GM12878 (cell line): Measurements from ENCODE around the gene SRPK3. TPM values are rescaled to one million over a fixed set of nuclear protein-coding genes. Genes with fewer than 3 reads are reported as not detected.
"Not testable (repeated sequence)": the region's sequence is repeated elsewhere in the genome, so short reads cannot be mapped to it uniquely, and the experiment has no call there.

ENCODE experiments used
- ATAC-seq: fragments of 200-7000 bp; cut with Tn5 transposase; 3 replicates; pipeline ENCODE4 v1.9.1; 2020; ENCODE audit warnings: mild to moderate bottlenecking, moderate library complexity
- BruUV-seq: library from RNA; stranded (reverse); fragments of 400-500 nt; replicated peaks from 2 replicates; lab custom pipeline; 2021; lab: Mats Ljungman, UMichigan
- CTCF ChIA-PET: fragments of 300-600 bp; sonication (Branson Sonifier 250); formaldehyde crosslinking; extraction: SDS; loops from one replicate; lab custom pipeline; 2021; ENCODE audit warnings: inconsistent platforms; lab: Yijun Ruan, JAX
- POLR2A ChIA-PET: fragments of 350-600 bp; formaldehyde crosslinking; extraction: SDS; loops from one replicate; lab custom pipeline; 2021; ENCODE audit warnings: inconsistent platforms; lab: Charles Lee
- RAD21 ChIA-PET: fragments of 300-600 bp; sonication (Branson Sonifier 250); formaldehyde crosslinking; loops from one replicate; lab custom pipeline; 2023; ENCODE audit warnings: antibody characterized with exemption; ENCODE audit not compliant: unreplicated experiment; lab: Charles Lee
- SMC1A ChIA-PET: fragments of 300-600 bp; sonication (Branson Sonifier 250); formaldehyde crosslinking; loops from one replicate; lab custom pipeline; 2023; ENCODE audit not compliant: unreplicated experiment, uncharacterized antibody; lab: Charles Lee
- DNase-seq: peaks from one replicate; pipeline ENCODE4 v3.0.0-alpha.2; 2011; ENCODE audit warnings: low read depth, low spot score
- FAIRE-seq: peaks from 3 replicates; lab custom pipeline; 2011; peaks lifted over from hg19 to GRCh38; lab: Jason Lieb, UNC
- H2AFZ ChIP-seq: 2 replicates; pipeline ENCODE4 v1.6.0; 2011; ENCODE audit warnings: low read depth, low read length, control low read depth; ENCODE audit not compliant: control insufficient read depth
- H3K27ac ChIP-seq: 2 replicates; pipeline ENCODE4 v1.5.1; 2011; ENCODE audit warnings: control low read depth; ENCODE audit not compliant: control insufficient read depth, insufficient read depth
- H3K27me3 ChIP-seq, 2 experiments: replicated peaks in 1 of 2; 2 replicates each; pipeline versions ENCODE4 v1.6.0 to v1.6.1; 2011; ENCODE audit warnings: low read length in 1 of 2; ENCODE audit not compliant: control insufficient read depth in 2 of 2, insufficient read depth in 2 of 2
- H3K36me3 ChIP-seq, 2 experiments: 2 replicates each; pipeline ENCODE4 v1.5.1; 2011; ENCODE audit warnings: low read length in 1 of 2; ENCODE audit not compliant: control insufficient read depth in 2 of 2, insufficient read depth in 2 of 2
- H3K4me1 ChIP-seq: 2 replicates; pipeline ENCODE4 v1.6.1; 2011; ENCODE audit warnings: mild to moderate bottlenecking, low read length, moderate library complexity, mixed read lengths; ENCODE audit not compliant: control insufficient read depth, insufficient read depth
- H3K4me2 ChIP-seq: 2 replicates; pipeline ENCODE4 v1.6.0; 2011; ENCODE audit warnings: control low read depth; ENCODE audit not compliant: control insufficient read depth, insufficient read depth
- H3K4me3 ChIP-seq: fragments of 200-600 bp; sonication (generic); 2 replicates; pipeline ENCODE4 v1.5.1; 2016
- H3K79me2 ChIP-seq: 2 replicates; pipeline ENCODE4 v1.6.0; 2011; ENCODE audit warnings: low read length; ENCODE audit not compliant: control insufficient read depth, insufficient read depth
- H3K9ac ChIP-seq: 2 replicates; pipeline ENCODE4 v1.8.0; 2011; ENCODE audit warnings: low read length, control low read depth, mixed read lengths; ENCODE audit not compliant: control insufficient read depth, insufficient read depth
- H3K9me3 ChIP-seq: replicated peaks from 3 replicates; pipeline ENCODE4 v1.5.1; 2011; ENCODE audit warnings: mild to moderate bottlenecking, low read length; ENCODE audit not compliant: control insufficient read depth, insufficient read depth
- H4K20me1 ChIP-seq: 2 replicates; pipeline ENCODE4 v1.6.0; 2011; ENCODE audit not compliant: control insufficient read depth, insufficient read depth
- ATF7 ChIP-seq: fragments of 450-650 bp; IDR thresholded peaks from 2 replicates; pipeline ENCODE4 v1.6.1; 2016; ENCODE audit warnings: low read depth, mild to moderate bottlenecking
- ELK1 ChIP-seq: IDR thresholded peaks from 2 replicates; pipeline ENCODE4 v1.6.1; 2012; ENCODE audit warnings: low read depth, low read length, improper control_type of control experiment
- EP300 ChIP-seq, 2 experiments: fragments of 150-350 bp in 1 of 2; IDR thresholded peaks; 2 replicates each; pipeline ENCODE4 v1.6.1; 2011 to 2012; ENCODE audit warnings: low read depth in 2 of 2, low read length in 2 of 2, borderline replicate concordance in 1 of 2, improper control_type of control experiment in 1 of 2, inconsistent platforms in 1 of 2; ENCODE audit not compliant: control insufficient read depth in 1 of 2
- IKZF1 ChIP-seq: fragments of 450-650 bp; conservative IDR thresholded peaks from 2 replicates; pipeline ENCODE4 v1.6.1; 2017; ENCODE audit warnings: antibody characterized with exemption, mild to moderate bottlenecking
- NBN ChIP-seq: fragments of 450-650 bp; IDR thresholded peaks from 2 replicates; pipeline ENCODE4 v1.6.1; 2016
- NFXL1 ChIP-seq: fragments of 450-650 bp; IDR thresholded peaks from 2 replicates; pipeline ENCODE4 v1.6.1; 2017; ENCODE audit warnings: antibody characterized with exemption, mild to moderate bottlenecking, borderline replicate concordance
- PAX5 ChIP-seq: IDR thresholded peaks from 2 replicates; pipeline ENCODE4 v1.6.1; 2011; ENCODE audit warnings: low read depth, low read length, borderline replicate concordance
- POU2F2 ChIP-seq: IDR thresholded peaks from 3 replicates; pipeline ENCODE4 v1.6.1; 2011; ENCODE audit warnings: low read depth, mild to moderate bottlenecking, low read length, borderline replicate concordance
- RAD51 ChIP-seq: fragments of 450-650 bp; IDR thresholded peaks from 2 replicates; pipeline ENCODE4 v1.6.1; 2016; ENCODE audit warnings: moderate library complexity, mild to moderate bottlenecking, inconsistent platforms
- SPI1 ChIP-seq: IDR thresholded peaks from 2 replicates; pipeline ENCODE4 v1.6.1; 2011; ENCODE audit warnings: low read depth, mild to moderate bottlenecking, low read length, moderate library complexity, borderline replicate concordance; ENCODE audit not compliant: insufficient read depth
- WGBS: methylation state at CpG from one replicate; pipeline ENCODE4 v1.1.6; 2016; ENCODE audit warnings: low lambda C conversion rate; ENCODE audit not compliant: insufficient replicate concordance, insufficient coverage; ENCODE audit errors: missing lambda C conversion rate; 5-methylcytosine and 5-hydroxymethylcytosine counted together
- in situ Hi-C: fragments of 300-500 bp; cut with MboI; formaldehyde crosslinking; loops from 9 replicates; pipeline ENCODE4 v1.14.3; 2018; ENCODE audit warnings: mixed read lengths
- intact Hi-C: fragments of 100-400 bp; cut with micrococcal nuclease; formaldehyde crosslinking; loops from one replicate; pipeline ENCODE4 v1.14.2; 2022; ENCODE audit not compliant: unreplicated experiment
- polyA plus RNA-seq, 11 experiments: library from polyadenylated mRNA; depleted of rRNA in 4 of 11; unstranded in 6 of 11; stranded (reverse) in 5 of 11; fragments of >200 nt; fragmentation: Nextera tagmentation in 4 of 11; fragmentation: Illumina TruSeq in 1 of 11; extraction: Ambion mirVana in 4 of 11; extraction: Trizol in 1 of 11; gene quantifications; 1 replicate in 1 of 11; 2 replicates in 10 of 11; pipeline versions ENCODE4 v1.2.1 to v1.2.3, GENCODE V29; 2011 to 2016; ENCODE audit warnings: inconsistent platforms in 2 of 11, missing spikeins in 2 of 11, low read depth in 1 of 11
- total RNA-seq, 4 experiments: library from RNA; depleted of rRNA in 3 of 4; stranded (reverse); fragments of >200 nt in 3 of 4; fragmentation: Illumina TruSeq in 1 of 4; extraction: Trizol in 1 of 4; gene quantifications; 2 replicates each; pipeline versions ENCODE4 v1.2.1 to v1.2.3, GENCODE V29; 2013 to 2021

Gene SRPK3
- total and polyA plus RNA-seq, 10 of the 15 experiments (the other 5 are each of a cell fraction or from before 2014, with no cell fraction given): 0.05 to 0.19 TPM; not detected in 8

DNA sequence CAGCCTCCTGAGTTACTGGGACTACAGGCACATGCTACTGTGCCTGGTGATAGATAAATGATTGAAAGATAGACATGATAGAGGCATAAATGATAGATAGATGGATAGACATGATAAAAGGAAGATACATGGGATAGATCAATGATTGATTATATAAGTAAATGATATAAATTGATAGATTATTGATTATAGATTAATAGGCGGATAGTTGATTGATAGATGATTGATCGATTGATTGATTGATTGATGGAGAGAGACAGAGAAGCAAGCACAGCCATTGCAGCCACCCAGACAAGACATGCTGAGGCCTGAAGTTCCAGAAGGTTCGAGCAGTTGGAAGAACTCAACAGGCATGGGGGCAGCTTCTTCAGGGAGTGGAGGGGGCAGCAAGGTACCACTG is 34.5 kb upstream of the SRPK3 start:
- H3K27me3 ChIP-seq: no peaks in the 10 kb centered on the region; a peak in 1 of 4 replicates
- TF ChIP-seq IKZF1 (no peak), NFXL1 (no peak), EP300 (IDR thresholded peaks at IDR 0.05; ENCODE audit: borderline replicate concordance in 1 of 2, control insufficient read depth in 1 of 2, low read depth in 2 of 2, low read length in 2 of 2) (no peak), RAD51 (no peak), ATF7 (no peak), PAX5 (no peak), SPI1 (no peak), POU2F2 (no peak), NBN (no peak), ELK1 (no peak)
- H3K79me2 ChIP-seq: no peaks in the 10 kb centered on the region
- RAD21 ChIA-PET: no interaction called here
- 59% methylated on average over 3 of the region's 3 CpGs for WGBS
- CTCF ChIA-PET: no interaction called here
- no peak overlapping the region for H2AFZ ChIP-seq
- H3K4me3 ChIP-seq: no peak overlapping the region
- H3K9ac ChIP-seq: no peak overlapping the region
- SMC1A ChIA-PET: no interaction called here
- no peak for ATAC-seq
- no peak overlapping the region for H3K27ac ChIP-seq
- intact Hi-C loops: no loop called here
- no peaks in the 10 kb centered on the region for H3K36me3 ChIP-seq
- no peaks in the 10 kb centered on the region for H3K4me1 ChIP-seq
- no peaks in the 10 kb centered on the region for H4K20me1 ChIP-seq
- no peak for FAIRE-seq
- in situ Hi-C loops: no loop called here
- no peaks in the 10 kb centered on the region for H3K9me3 ChIP-seq
- DNase-seq: no peak
- no peak overlapping the region for H3K4me2 ChIP-seq
- POLR2A ChIA-PET: interaction anchor here (0.6 kb wide), 1 partner anchor 215 kb away, joined by 4 read pairs; no protein-coding TSS in a partner anchor
- BruUV-seq: no TSS peak

GRCh38 chrX:153746991-153747390 is 33.9 kb upstream of the SRPK3 start:
- SMC1A ChIA-PET, H4K20me1 ChIP-seq, DNase-seq, H3K9ac ChIP-seq, CTCF ChIA-PET, H3K4me1 ChIP-seq, FAIRE-seq, H3K9me3 ChIP-seq, H3K79me2 ChIP-seq, H3K27me3 ChIP-seq, RAD21 ChIA-PET, in situ Hi-C loops, H3K27ac ChIP-seq, H3K36me3 ChIP-seq, H3K4me2 ChIP-seq, H3K4me3 ChIP-seq, intact Hi-C loops, BruUV-seq, H2AFZ ChIP-seq, ATAC-seq: not testable (repeated sequence)
- POLR2A ChIA-PET: interaction anchor here (0.6 to 0.7 kb wide), 2 partner anchors 8 to 215 kb away, joined by 4 to 5 read pairs; no protein-coding TSS in a partner anchor
- WGBS: 42% methylated on average over 6 of the region's 6 CpGs

DNA sequence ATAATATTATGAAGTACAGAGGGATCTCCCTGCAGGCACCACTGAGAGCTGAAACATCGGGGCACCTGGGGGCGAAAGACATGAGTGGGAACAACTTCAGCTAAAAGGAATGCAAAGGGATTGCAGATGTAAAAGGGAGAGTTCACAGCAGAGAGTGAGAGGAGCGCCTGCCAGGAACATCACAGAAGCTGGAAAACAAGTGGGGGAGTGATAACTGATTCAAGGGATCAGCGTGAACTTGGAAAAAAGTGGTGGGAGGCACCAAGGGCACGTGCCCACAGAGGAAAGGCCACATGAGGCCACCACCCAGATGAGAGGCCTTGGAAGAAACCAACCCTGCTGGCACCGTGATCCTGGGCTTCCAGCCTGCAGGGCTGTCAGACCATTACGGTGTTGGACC is 31.8 kb upstream of the SRPK3 start:
- H3K4me3 ChIP-seq, CTCF ChIA-PET, intact Hi-C loops, H3K9ac ChIP-seq, H3K27me3 ChIP-seq, H3K27ac ChIP-seq, H3K9me3 ChIP-seq, H3K79me2 ChIP-seq, ATAC-seq, POLR2A ChIA-PET, RAD21 ChIA-PET, DNase-seq, H3K4me1 ChIP-seq, FAIRE-seq, H2AFZ ChIP-seq, H4K20me1 ChIP-seq, BruUV-seq, H3K4me2 ChIP-seq, in situ Hi-C loops, H3K36me3 ChIP-seq: not testable (repeated sequence)
- SMC1A ChIA-PET: interaction anchor here (0.9 kb wide), 1 partner anchor 82 kb away, joined by 3 read pairs; no protein-coding TSS in a partner anchor
- 61% methylated on average over 7 of the region's 7 CpGs for WGBS
